Neuronal stem cell (in vitro differentiated cells): ENCODE results near the gene SPATA46.

Source experiments
- DNase-seq: peaks from one replicate; pipeline ENCODE4 v3.0.0-alpha.2; 2013; ENCODE audit warnings: low spot score
- H2AFZ ChIP-seq: one replicate; pipeline ENCODE4 v1.6.1; 2013; ENCODE audit warnings: mild to moderate bottlenecking, low read length, inconsistent platforms
- H2AK5ac ChIP-seq: 2 replicates; pipeline ENCODE4 v1.6.1; 2013; ENCODE audit warnings: low read depth, mild to moderate bottlenecking, inconsistent platforms, low read length, moderate library complexity, mixed read lengths
- H2BK120ac ChIP-seq: 2 replicates; pipeline ENCODE4 v1.6.1; 2013; ENCODE audit warnings: low read depth, mild to moderate bottlenecking, inconsistent platforms, low read length, moderate library complexity, mixed read lengths
- H2BK12ac ChIP-seq: one replicate; pipeline ENCODE4 v1.6.1; 2013; ENCODE audit warnings: low read length, inconsistent platforms
- H2BK15ac ChIP-seq: 2 replicates; pipeline ENCODE4 v1.6.1; 2013; ENCODE audit warnings: mild to moderate bottlenecking, low read length, inconsistent platforms, mixed read lengths
- H2BK5ac ChIP-seq: one replicate; pipeline ENCODE4 v1.6.1; 2013; ENCODE audit warnings: inconsistent platforms, mild to moderate bottlenecking, low read length, moderate library complexity
- H3K14ac ChIP-seq: one replicate; pipeline ENCODE4 v1.6.1; 2013; ENCODE audit warnings: low read length, inconsistent platforms
- H3K18ac ChIP-seq: 2 replicates; pipeline ENCODE4 v1.6.1; 2013; ENCODE audit warnings: low read length, inconsistent platforms
- H3K23ac ChIP-seq: 2 replicates; pipeline ENCODE4 v1.6.1; 2013; ENCODE audit warnings: low read depth, mild to moderate bottlenecking, mixed read lengths, low read length, inconsistent platforms; ENCODE audit not compliant: poor library complexity
- H3K27ac ChIP-seq: replicated peaks from 3 replicates; pipeline ENCODE4 v1.5.1; 2013; ENCODE audit warnings: low read length, inconsistent platforms
- H3K27me3 ChIP-seq, 3 experiments: 2 replicates each; pipeline ENCODE4 v1.6.1; 2013; ENCODE audit warnings: low read length in 3 of 3, mild to moderate bottlenecking in 2 of 3, inconsistent platforms in 1 of 3, low read depth in 1 of 3, mixed read lengths in 1 of 3, moderate library complexity in 1 of 3; ENCODE audit not compliant: control insufficient read depth in 3 of 3, insufficient read depth in 3 of 3
- H3K36me3 ChIP-seq, 2 donors: replicated peaks in 1 of 2; 2 replicates each; pipeline ENCODE4 v1.6.1; 2013; ENCODE audit warnings: low read length in 2 of 2; ENCODE audit not compliant: control insufficient read depth in 2 of 2, insufficient read depth in 2 of 2
- H3K4ac ChIP-seq: 2 replicates; pipeline ENCODE4 v1.6.1; 2013; ENCODE audit warnings: inconsistent platforms, mild to moderate bottlenecking, low read length, moderate library complexity
- H3K4me1 ChIP-seq, 2 donors: 1 replicate in 1 of 2; 2 replicates in 1 of 2; pipeline ENCODE4 v1.6.1; 2013; ENCODE audit warnings: low read length in 2 of 2, low read depth in 1 of 2; ENCODE audit not compliant: control insufficient read depth in 2 of 2, insufficient read depth in 1 of 2
- H3K4me2 ChIP-seq: one replicate; pipeline ENCODE4 v1.6.1; 2013; ENCODE audit warnings: mild to moderate bottlenecking, low read length, inconsistent platforms; ENCODE audit not compliant: insufficient read depth, poor library complexity, severe bottlenecking
- H3K4me3 ChIP-seq, 2 donors: 2 replicates each; pipeline ENCODE4 v1.5.1; 2013; ENCODE audit warnings: low read length in 2 of 2, mild to moderate bottlenecking in 2 of 2, inconsistent platforms in 1 of 2, moderate library complexity in 1 of 2
- H3K79me1 ChIP-seq: one replicate; pipeline ENCODE4 v1.6.1; 2013; ENCODE audit warnings: low read depth, mild to moderate bottlenecking, inconsistent platforms, low read length, moderate library complexity
- H3K9ac ChIP-seq: one replicate; pipeline ENCODE4 v1.6.1; 2013; ENCODE audit warnings: mild to moderate bottlenecking, low read depth, low read length, inconsistent platforms; ENCODE audit not compliant: poor library complexity
- H3K9me3 ChIP-seq, 2 donors: replicated peaks in 1 of 2; 2 replicates each; pipeline versions ENCODE3 to v1.6.1; 2013; ENCODE audit warnings: low read length in 2 of 2, mild to moderate bottlenecking in 2 of 2, inconsistent platforms in 1 of 2, low read depth in 1 of 2, mixed read lengths in 1 of 2, moderate library complexity in 1 of 2; ENCODE audit not compliant: control insufficient read depth in 2 of 2, insufficient read depth in 1 of 2
- H4K8ac ChIP-seq: one replicate; pipeline ENCODE4 v1.6.1; 2013; ENCODE audit warnings: low read depth, mild to moderate bottlenecking, inconsistent platforms, low read length, moderate library complexity
- H4K91ac ChIP-seq: one replicate; pipeline ENCODE4 v1.6.1; 2013; ENCODE audit warnings: low read length, low read depth, mild to moderate bottlenecking, inconsistent platforms; ENCODE audit not compliant: poor library complexity
- WGBS, 2 donors: extraction: QIAGEN DNeasy Blood & Tissue Kit; methylation state at CpG; one replicate each; pipeline ENCODE4 v1.1.7; 2013; ENCODE audit warnings: missing lambda C conversion rate in 2 of 2, mixed read lengths in 1 of 2; ENCODE audit not compliant: insufficient read length in 2 of 2, insufficient replicate concordance in 1 of 2; ENCODE audit errors: extremely low coverage in 2 of 2; 5-methylcytosine and 5-hydroxymethylcytosine counted together

SPATA46 gene

GRCh38 chr1:162381383-162381782 is 4.7 kb upstream of the SPATA46 start, which contains the start of gene C1orf226:
TSS of gene C1orf226 (plus strand) at chr1:162381728. CDS start at chr1:162381902, 174 bp downstream.
- Histone ChIP-seq H3K9me3 (no peaks in the 10 kb centered on the region), H3K27me3 (no peaks in the 10 kb centered on the region), H3K14ac (no peak within 1 kb of the TSS), H3K4me3 (no peak within 1 kb of the TSS), H2AK5ac (peak within 1 kb of the TSS; percentile 40), H2BK12ac (no peak within 1 kb of the TSS), H3K23ac (no peak within 1 kb of the TSS), H2BK120ac (no peak within 1 kb of the TSS), H3K4me1 (peaks cover 20 to 21% of the 10 kb centered on the region in 2 donors), H3K4me2 (no peak within 1 kb of the TSS), H2BK5ac (no peak within 1 kb of the TSS), H3K18ac (peak within 1 kb of the TSS; percentile 11), H2AFZ (no peak within 1 kb of the TSS), H4K8ac (no peak within 1 kb of the TSS), H4K91ac (no peak within 1 kb of the TSS), H3K79me1 (no peaks in the 10 kb centered on the region), H2BK15ac (no peak within 1 kb of the TSS), H3K9ac (no peak within 1 kb of the TSS), H3K36me3 (peaks cover 3 to 36% of the 10 kb centered on the region in 2 donors), H3K27ac (no peak within 1 kb of the TSS), H3K4ac (no peak within 1 kb of the TSS)
- WGBS, 2 donors: no CpG with 5 or more reads among the region's 3 CpGs
- DNase-seq: no peak

DNA sequence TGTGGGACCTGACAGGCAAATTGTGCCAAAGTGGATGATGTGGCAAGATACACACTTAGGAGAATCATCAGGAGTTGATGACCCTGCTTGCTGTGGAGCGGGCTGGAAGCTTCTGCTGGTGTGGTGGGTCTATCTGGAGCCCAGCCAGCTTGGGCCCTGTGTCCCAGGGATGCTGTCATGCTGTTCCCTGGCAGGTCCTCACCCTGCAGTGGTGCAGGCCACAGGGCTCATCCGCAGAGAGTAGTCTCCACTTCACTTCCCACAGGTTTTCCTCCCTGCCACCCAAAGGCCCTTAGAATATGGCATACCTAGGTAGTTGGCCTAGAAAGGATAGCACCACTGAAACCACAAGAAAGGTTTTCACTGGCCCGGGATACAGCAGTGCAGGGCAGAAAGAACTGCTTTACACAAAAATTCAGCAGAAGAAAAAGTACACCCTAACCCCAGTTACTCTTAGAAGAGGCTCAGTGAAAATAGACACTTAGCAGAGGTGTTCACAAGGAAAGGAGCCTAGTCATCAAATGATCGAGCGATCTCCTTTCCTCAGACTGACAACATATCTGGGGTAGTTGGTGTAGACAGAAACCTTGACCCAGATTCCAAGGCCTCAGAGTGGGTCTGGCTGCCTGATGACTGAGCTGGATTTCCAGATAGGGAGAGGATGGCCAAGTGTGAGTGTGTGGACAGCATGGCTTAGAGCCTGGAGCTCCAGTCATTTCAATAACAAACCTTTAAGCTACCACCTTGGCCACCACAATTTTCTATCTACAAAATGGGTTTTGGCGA is 3.6 kb upstream of the SPATA46 start:
- Histone ChIP-seq H3K27me3 (no peaks in the 10 kb centered on the region), H3K36me3 (peaks cover 3 to 33% of the 10 kb centered on the region in 2 donors), H4K91ac (no peak overlapping the region), H2AK5ac (no peak overlapping the region), H3K9me3 (no peaks in the 10 kb centered on the region), H2BK15ac (no peak overlapping the region), H3K79me1 (no peaks in the 10 kb centered on the region), H2BK5ac (no peak overlapping the region), H3K18ac (no peak overlapping the region), H3K9ac (no peak overlapping the region), H2AFZ (no peak overlapping the region), H3K4me3 (no peak overlapping the region), H3K14ac (no peak overlapping the region), H3K4ac (no peak overlapping the region), H3K4me1 (peaks cover 19 to 20% of the 10 kb centered on the region in 2 donors), H3K27ac (no peak overlapping the region), H3K4me2 (no peak overlapping the region), H2BK12ac (no peak overlapping the region), H4K8ac (no peak overlapping the region), H2BK120ac (no peak overlapping the region), H3K23ac (no peak overlapping the region)
- WGBS, 2 donors: no CpG with 5 or more reads among the region's 6 CpGs
- no peak for DNase-seq

DNA sequence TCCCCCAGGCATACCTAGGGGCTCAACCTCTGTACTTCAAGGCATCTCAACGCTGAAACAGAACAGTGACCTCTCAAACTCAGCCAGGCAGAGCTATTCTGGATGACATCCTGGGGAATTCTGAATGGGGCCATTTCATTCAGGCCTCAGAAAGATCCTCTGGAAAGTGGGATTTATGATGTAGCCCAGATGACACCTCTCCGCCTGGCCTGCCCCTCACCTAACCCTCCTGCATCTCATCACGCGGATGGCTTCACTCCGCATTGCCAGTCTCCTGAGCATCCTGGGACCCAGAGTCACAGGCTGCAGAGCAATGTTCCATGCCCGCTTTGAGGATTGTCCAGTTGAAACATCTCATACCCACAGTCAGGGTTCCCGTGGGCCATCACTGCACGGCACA is 1.2 kb downstream of the SPATA46 start:
- H2BK120ac ChIP-seq: no peak overlapping the region
- no peak overlapping the region for H2AK5ac ChIP-seq
- H3K9me3 ChIP-seq: no peaks in the 10 kb centered on the region
- H2BK5ac ChIP-seq: peak overlapping the region; percentile 29
- no CpG with 5 or more reads among the region's 8 CpGs for WGBS, 2 donors
- peaks cover 2 to 14% of the 10 kb centered on the region in 2 donors for H3K4me1 ChIP-seq
- peaks cover 0 to 32% of the 10 kb centered on the region in 2 donors for H3K36me3 ChIP-seq
- no peak overlapping the region for H4K8ac ChIP-seq
- H3K18ac ChIP-seq: no peak overlapping the region
- no peak overlapping the region for H3K14ac ChIP-seq
- H2BK15ac ChIP-seq: no peak overlapping the region
- no peak overlapping the region for H3K4me2 ChIP-seq
- H3K79me1 ChIP-seq: no peaks in the 10 kb centered on the region
- no peak overlapping the region for H3K4ac ChIP-seq
- no peaks in the 10 kb centered on the region for H3K27me3 ChIP-seq
- no peak overlapping the region for H2AFZ ChIP-seq
- H2BK12ac ChIP-seq: no peak overlapping the region
- no peak overlapping the region for H3K27ac ChIP-seq
- DNase-seq: no peak
- H4K91ac ChIP-seq: no peak overlapping the region
- H3K4me3 ChIP-seq: no peak overlapping the region
- no peak overlapping the region for H3K9ac ChIP-seq
- H3K23ac ChIP-seq: no peak overlapping the region

- DNase-seq: no peak
Observed at GRCh38 chr1:162374406-162374805, 2.2 kb downstream of the SPATA46 start.

More at GRCh38 chr1:162374406-162374805, 2.2 kb downstream of the SPATA46 start:
- H3K9ac ChIP-seq: peak overlapping the region; percentile 50
- H3K27me3 ChIP-seq: no peaks in the 10 kb centered on the region
- H3K4me1 ChIP-seq: peaks cover 2 to 14% of the 10 kb centered on the region in 2 donors
- H3K79me1 ChIP-seq: no peaks in the 10 kb centered on the region
- no peak overlapping the region for H3K4me3 ChIP-seq
- no peak overlapping the region for H2AK5ac ChIP-seq
- H3K14ac ChIP-seq: no peak overlapping the region
- no peak overlapping the region for H2AFZ ChIP-seq
- H3K23ac ChIP-seq: peak overlapping the region; percentile 52
- H4K8ac ChIP-seq: no peak overlapping the region
- peak overlapping the region; percentile 12 for H2BK15ac ChIP-seq
- no peak overlapping the region for H3K4me2 ChIP-seq
- no peak overlapping the region for H4K91ac ChIP-seq
- no peak overlapping the region for H3K4ac ChIP-seq
- H3K9me3 ChIP-seq: no peaks in the 10 kb centered on the region
- H2BK5ac ChIP-seq: peak overlapping the region; percentile 29
- H3K36me3 ChIP-seq: peaks cover 0 to 38% of the 10 kb centered on the region in 2 donors
- no peak overlapping the region for H2BK12ac ChIP-seq
- H3K27ac ChIP-seq: no peak overlapping the region
- WGBS, 2 donors: no CpG with 5 or more reads among the region's 9 CpGs
- peak overlapping the region; percentile 78 for H3K18ac ChIP-seq
- no peak overlapping the region for H2BK120ac ChIP-seq
